ENCODE measurements around the gene SGIP1. TPM values are rescaled to one million over a fixed set of nuclear protein-coding genes. Genes with fewer than 3 reads are reported as not detected.

The SGIP1 gene
- polyA plus RNA-seq, 3 donors: not detected

- TF ChIP-seq, protein P1, sequence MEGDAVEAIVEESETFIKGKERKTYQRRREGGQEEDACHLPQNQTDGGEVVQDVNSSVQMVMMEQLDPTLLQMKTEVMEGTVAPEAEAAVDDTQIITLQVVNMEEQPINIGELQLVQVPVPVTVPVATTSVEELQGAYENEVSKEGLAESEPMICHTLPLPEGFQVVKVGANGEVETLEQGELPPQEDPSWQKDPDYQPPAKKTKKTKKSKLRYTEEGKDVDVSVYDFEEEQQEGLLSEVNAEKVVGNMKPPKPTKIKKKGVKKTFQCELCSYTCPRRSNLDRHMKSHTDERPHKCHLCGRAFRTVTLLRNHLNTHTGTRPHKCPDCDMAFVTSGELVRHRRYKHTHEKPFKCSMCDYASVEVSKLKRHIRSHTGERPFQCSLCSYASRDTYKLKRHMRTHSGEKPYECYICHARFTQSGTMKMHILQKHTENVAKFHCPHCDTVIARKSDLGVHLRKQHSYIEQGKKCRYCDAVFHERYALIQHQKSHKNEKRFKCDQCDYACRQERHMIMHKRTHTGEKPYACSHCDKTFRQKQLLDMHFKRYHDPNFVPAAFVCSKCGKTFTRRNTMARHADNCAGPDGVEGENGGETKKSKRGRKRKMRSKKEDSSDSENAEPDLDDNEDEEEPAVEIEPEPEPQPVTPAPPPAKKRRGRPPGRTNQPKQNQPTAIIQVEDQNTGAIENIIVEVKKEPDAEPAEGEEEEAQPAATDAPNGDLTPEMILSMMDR (IDR thresholded peaks at IDR 0.05): no peak
- H3K27ac ChIP-seq (ENCODE audit: low read depth in 1 of 2, low read length in 2 of 2): no peak overlapping the region
- no peak overlapping the region for H3K4me3 Mint-ChIP-seq
- H2AFZ ChIP-seq (ENCODE audit: insufficient read depth, low read depth, low read length, poor library complexity, severe bottlenecking): no peak overlapping the region
- H3K4me1 ChIP-seq (ENCODE audit: control insufficient read depth in 1 of 2, insufficient read depth in 2 of 2, low read length in 2 of 2): no peaks in the 10 kb centered on the region
- H3K4me1 Mint-ChIP-seq: no peaks in the 10 kb centered on the region
- no peak overlapping the region for H3K9ac ChIP-seq (ENCODE audit: insufficient read depth, low read length, poor library complexity, severe bottlenecking)
- no peak overlapping the region for H3K4me3 ChIP-seq (replicated peaks in 1 of 3; ENCODE audit: low read depth in 2 of 3, low read length in 3 of 3)
- DNase-seq: no peak
- no peaks in the 10 kb centered on the region for H3K9me3 ChIP-seq (replicated peaks in 1 of 2; ENCODE audit: control insufficient read depth in 1 of 2, insufficient read depth in 1 of 2, low read length in 2 of 2)
- H3K36me3 Mint-ChIP-seq: no peaks in the 10 kb centered on the region
- no peaks in the 10 kb centered on the region for H3K36me3 ChIP-seq (replicated peaks in 1 of 2; ENCODE audit: control insufficient read depth in 1 of 2, insufficient read depth in 2 of 2, low read length in 2 of 2)
- no peak overlapping the region for H3K27ac Mint-ChIP-seq
- H3K27me3 Mint-ChIP-seq (ENCODE audit: low read depth in 3 of 3): peaks cover 0 to 3% (median 0%) of the 10 kb centered on the region in 3 donors
- no peaks in the 10 kb centered on the region for H3K79me2 ChIP-seq (ENCODE audit: insufficient read depth, low read length)
- H3K9me3 Mint-ChIP-seq: no peaks in the 10 kb centered on the region
- no peaks in the 10 kb centered on the region for H4K20me1 ChIP-seq (ENCODE audit: insufficient read depth, low read length)
- no peak overlapping the region for H3K4me2 ChIP-seq (replicated peaks; ENCODE audit: extremely low read depth, low read length, poor library complexity, severe bottlenecking)
- H3K27me3 ChIP-seq (ENCODE audit: control insufficient read depth in 2 of 2, insufficient read depth in 2 of 2, low read length in 2 of 2): no peaks in the 10 kb centered on the region
- intact Hi-C loops (cut with micrococcal nuclease): no loop called here
Measured at GRCh38 chr1:66523562-66523961, 10.4 kb upstream of the SGIP1 start.

- WGBS (ENCODE audit: insufficient coverage): 100% methylated on average over 1 of the region's 1 CpG
- Histone ChIP-seq H3K27ac (ENCODE audit: low read depth in 1 of 2, low read length in 2 of 2) (no peak overlapping the region), H3K79me2 (ENCODE audit: insufficient read depth, low read length) (no peaks in the 10 kb centered on the region), H3K36me3 (replicated peaks in 1 of 2; ENCODE audit: control insufficient read depth in 1 of 2, insufficient read depth in 2 of 2, low read length in 2 of 2) (no peaks in the 10 kb centered on the region), H3K9me3 (replicated peaks in 1 of 2; ENCODE audit: control insufficient read depth in 1 of 2, insufficient read depth in 1 of 2, low read length in 2 of 2) (no peaks in the 10 kb centered on the region), H3K4me1 (ENCODE audit: control insufficient read depth in 1 of 2, insufficient read depth in 2 of 2, low read length in 2 of 2) (no peaks in the 10 kb centered on the region), H4K20me1 (ENCODE audit: insufficient read depth, low read length) (no peaks in the 10 kb centered on the region), H3K27me3 (ENCODE audit: control insufficient read depth in 2 of 2, insufficient read depth in 2 of 2, low read length in 2 of 2) (no peaks in the 10 kb centered on the region), H3K4me2 (replicated peaks; ENCODE audit: extremely low read depth, low read length, poor library complexity, severe bottlenecking) (no peak overlapping the region), H3K4me3 (replicated peaks in 1 of 3; ENCODE audit: low read depth in 2 of 3, low read length in 3 of 3) (no peak overlapping the region), H2AFZ (ENCODE audit: insufficient read depth, low read depth, low read length, poor library complexity, severe bottlenecking) (no peak overlapping the region), H3K9ac (ENCODE audit: insufficient read depth, low read length, poor library complexity, severe bottlenecking) (no peak overlapping the region)
- DNase-seq: no peak
- no peak overlapping the region for H3K4me3 Mint-ChIP-seq
- no peaks in the 10 kb centered on the region for H3K36me3 Mint-ChIP-seq
- H3K9me3 Mint-ChIP-seq: no peaks in the 10 kb centered on the region
- H3K27me3 Mint-ChIP-seq (ENCODE audit: low read depth in 3 of 3): no peaks in the 10 kb centered on the region
- no peaks in the 10 kb centered on the region for H3K4me1 Mint-ChIP-seq
- TF ChIP-seq, protein P1 (IDR thresholded peaks at IDR 0.05): no peak
- H3K27ac Mint-ChIP-seq: no peak overlapping the region
- intact Hi-C loops (cut with micrococcal nuclease): no loop called here
Measured at GRCh38 chr1:66525086-66525485, 8.9 kb upstream of the SGIP1 start.

All from CD14-positive monocyte (primary cell).